Esophagus muscularis mucosa (tissue), 4 donors: ENCODE results near the gene ARID1B. TPM values are rescaled to one million over a fixed set of nuclear protein-coding genes. Genes with fewer than 3 reads are reported as not detected.

Experiments
- DNase-seq: peaks from one replicate; pipeline ENCODE4 v3.0.0-alpha.2; 2017; ENCODE audit errors: extremely low spot score
- H3K27ac ChIP-seq, 4 donors: fragments of 200-600 bp; sonication (generic); replicated peaks in 1 of 4; 1 replicate in 3 of 4; 2 replicates in 1 of 4; pipeline ENCODE4 v1.5.1; 2016 to 2019; ENCODE audit warnings: mild to moderate bottlenecking in 1 of 4
- H3K27me3 ChIP-seq, 4 donors: fragments of 200-600 bp; sonication (generic); one replicate each; pipeline versions ENCODE4 v1.5.1 to v1.6.0; 2016 to 2019
- H3K36me3 ChIP-seq, 4 donors: fragments of 200-600 bp; sonication (generic); one replicate each; pipeline ENCODE4 v1.5.1; 2016 to 2019
- H3K4me1 ChIP-seq, 4 donors: fragments of 200-600 bp; sonication (generic); one replicate each; pipeline ENCODE4 v1.5.1; 2016 to 2019
- H3K4me3 ChIP-seq, 4 donors: fragments of 200-600 bp; sonication (generic); 1 replicate in 2 of 4; 2 replicates in 2 of 4; pipeline ENCODE4 v1.5.1; 2016 to 2019; ENCODE audit warnings: mild to moderate bottlenecking in 4 of 4, moderate library complexity in 1 of 4
- H3K9me3 ChIP-seq, 4 donors: fragments of 200-600 bp; sonication (generic); 1 replicate in 3 of 4; 2 replicates in 1 of 4; pipeline ENCODE4 v1.5.1; 2016 to 2019
- CTCF ChIP-seq, 3 experiments: fragments of 200-600 bp in 2 of 3; fragments of 450-650 bp in 1 of 3; sonication (generic) in 2 of 3; IDR thresholded peaks; one replicate each; pipeline ENCODE4 v1.5.1; 2017 to 2019; ENCODE audit warnings: antibody characterized with exemption in 3 of 3, mild to moderate bottlenecking in 2 of 3, moderate library complexity in 1 of 3
- EP300 ChIP-seq: sonication (generic); formaldehyde crosslinking; IDR thresholded peaks from one replicate; pipeline ENCODE4 v1.6.1; 2017; ENCODE audit warnings: antibody characterized with exemption
- POLR2A ChIP-seq: fragments of 450-650 bp; IDR thresholded peaks from one replicate; pipeline ENCODE4 v1.6.1; 2017; ENCODE audit warnings: antibody characterized with exemption, moderate library complexity, mild to moderate bottlenecking, low read depth
- POLR2AphosphoS5 ChIP-seq, 2 donors: sonication (generic); formaldehyde crosslinking; IDR thresholded peaks; one replicate each; pipeline ENCODE4 v1.6.1; 2017; ENCODE audit warnings: antibody characterized with exemption in 2 of 2
- WGBS: methylation state at CpG from one replicate; pipeline ENCODE4 v1.1.5; 2018; 5-methylcytosine and 5-hydroxymethylcytosine counted together
- intact Hi-C: fragments of 100-400 bp; cut with DNase I; formaldehyde crosslinking; loops from one replicate; pipeline ENCODE4 v1.15.1; 2023
- total RNA-seq, 4 donors: library from RNA; depleted of rRNA; stranded (reverse); fragments of >200 nt; gene quantifications; one replicate each; pipeline versions ENCODE4 v1.1.0 to v1.2.1, GENCODE V29; 2016

Gene ARID1B
- total RNA-seq, 4 donors from 2014 or later, result 55.0 to 87.2 (median 72.7) TPM

- DNase-seq, result no peak
- Histone ChIP-seq H3K9me3 (no peaks in the 10 kb centered on the region), H3K4me1 (peaks cover 0 to 10% (median 4%) of the 10 kb centered on the region in 4 donors), H3K27me3 (no peaks in the 10 kb centered on the region), H3K36me3 (peaks cover 0 to 15% (median 2%) of the 10 kb centered on the region in 4 donors), H3K27ac (no peak overlapping the region), H3K4me3 (no peak overlapping the region)
- WGBS, result 69% methylated on average over 3 of the region's 3 CpGs
- intact Hi-C loops, result no loop called here
- TF ChIP-seq POLR2AphosphoS5 (IDR thresholded peaks at IDR 0.05) (no peak), CTCF (IDR thresholded peaks at IDR 0.05) (no peak), POLR2A (no peak), EP300 (no peak)
Observed at GRCh38 chr6:157116426-157116825, 339.2 kb downstream of the ARID1B start.

DNA sequence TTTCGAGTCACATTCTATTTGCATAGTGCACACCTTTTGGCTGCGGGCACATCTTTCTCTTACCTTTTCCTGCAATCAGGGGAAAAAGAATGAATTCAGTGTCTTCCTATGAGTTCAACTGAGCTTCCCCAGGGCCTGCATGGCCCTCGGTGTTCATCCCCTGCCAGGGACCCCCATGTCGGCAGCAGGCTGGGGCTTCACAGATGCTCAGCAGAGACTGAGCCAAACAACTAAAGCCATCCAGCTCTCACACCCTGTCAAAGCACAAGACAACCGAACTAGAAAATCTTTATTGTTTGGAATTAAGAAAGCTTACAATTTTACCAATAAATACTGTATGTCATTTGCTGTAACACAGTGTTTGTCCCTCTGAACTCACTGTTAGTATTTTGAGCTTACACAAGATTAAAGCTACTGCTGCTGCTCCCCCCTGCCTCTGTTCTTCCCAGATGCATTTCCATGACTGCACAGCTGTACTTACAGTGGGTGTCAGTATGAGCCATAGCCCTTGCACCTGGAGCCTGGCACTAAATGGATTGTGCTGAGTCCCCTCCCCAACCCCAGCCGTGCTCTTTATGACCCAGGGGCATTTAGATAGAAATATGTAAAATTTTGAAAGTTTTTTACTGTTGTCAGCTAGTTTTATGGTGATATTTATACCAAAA is 340.4 kb downstream of the ARID1B start:
- Histone ChIP-seq H3K27ac (no peak overlapping the region), H3K9me3 (no peaks in the 10 kb centered on the region), H3K36me3 (peaks cover 0 to 15% (median 2%) of the 10 kb centered on the region in 4 donors), H3K4me3 (no peak overlapping the region), H3K4me1 (peaks cover 6 to 16% (median 15%) of the 10 kb centered on the region in 4 donors), H3K27me3 (no peaks in the 10 kb centered on the region)
- intact Hi-C loops, result no loop called here
- DNase-seq, result no peak
- TF ChIP-seq POLR2AphosphoS5 (IDR thresholded peaks at IDR 0.05) (no peak), CTCF (IDR thresholded peaks at IDR 0.05) (no peak), POLR2A (no peak), EP300 (no peak)
- WGBS, result 82% methylated on average over 6 of the region's 6 CpGs

- no peaks in the 10 kb centered on the region for H3K27me3 ChIP-seq
- intact Hi-C loops, result no loop called here
- TF ChIP-seq CTCF (IDR thresholded peaks at IDR 0.05) (no peak), POLR2A (no peak), EP300 (no peak)
- H3K4me3 ChIP-seq, result no peak overlapping the region
- no peaks in the 10 kb centered on the region for H3K9me3 ChIP-seq
- peaks cover 0 to 7% (median 0%) of the 10 kb centered on the region in 4 donors for H3K36me3 ChIP-seq
- no peak for DNase-seq
- WGBS, result 93% methylated on average over 3 of the region's 3 CpGs
- peaks cover 24 to 32% (median 26%) of the 10 kb centered on the region in 4 donors for H3K4me1 ChIP-seq
- no peak overlapping the region for H3K27ac ChIP-seq
Observed at GRCh38 chr6:157119502-157120027, 342.4 kb downstream of the ARID1B start.

DNA sequence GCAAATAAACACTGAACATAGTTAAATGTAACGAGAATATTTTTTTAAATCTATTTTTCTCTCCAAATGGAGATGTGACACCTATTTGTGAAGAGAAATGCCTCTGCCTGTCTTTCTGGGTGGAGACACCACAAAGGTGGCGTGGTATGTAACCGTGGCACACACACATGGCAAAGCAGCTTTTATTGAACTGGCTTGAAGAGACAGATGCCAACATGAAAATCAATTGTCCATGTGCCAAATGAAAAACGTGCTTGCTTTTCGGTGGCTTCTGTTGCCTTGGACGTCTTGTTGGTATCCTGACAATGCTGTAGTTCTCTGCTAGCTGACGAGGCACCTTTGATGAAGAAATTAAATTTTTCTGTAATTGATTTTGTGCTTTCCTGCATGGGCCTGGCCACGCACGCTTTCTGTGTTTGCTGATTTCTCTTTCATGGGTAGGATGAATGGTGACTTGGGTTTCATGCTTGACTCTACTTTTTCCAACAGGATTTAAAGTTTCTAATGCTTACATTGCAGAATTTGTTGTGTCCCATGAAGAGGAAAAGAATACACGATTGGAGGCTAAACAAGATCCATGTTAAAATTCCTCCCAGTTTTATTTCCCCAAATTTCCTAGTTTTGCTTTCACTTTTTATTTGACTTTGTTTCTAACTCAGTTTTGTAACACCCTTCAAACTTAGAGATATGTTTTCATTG is 343.5 kb downstream of the ARID1B start:
- Histone ChIP-seq H3K9me3 (no peaks in the 10 kb centered on the region), H3K36me3 (peaks cover 0 to 5% (median 0%) of the 10 kb centered on the region in 4 donors), H3K4me3 (no peak overlapping the region), H3K4me1 (peaks cover 24 to 32% (median 26%) of the 10 kb centered on the region in 4 donors), H3K27me3 (no peaks in the 10 kb centered on the region), H3K27ac (no peak overlapping the region)
- intact Hi-C loops, result no loop called here
- TF ChIP-seq POLR2A (no peak), POLR2AphosphoS5 (IDR thresholded peaks at IDR 0.05) (no peak), CTCF (IDR thresholded peaks at IDR 0.05) (no peak), EP300 (no peak)
- no peak for DNase-seq
- 88% methylated on average over 10 of the region's 10 CpGs for WGBS
